Neural progenitor cell (in vitro differentiated cells): Measurements from ENCODE around the gene FGD4. TPM values are rescaled to one million over a fixed set of nuclear protein-coding genes. Genes with fewer than 3 reads are reported as not detected.

Source experiments
- DNase-seq: peaks from one replicate; pipeline ENCODE4 v3.0.0-alpha.2; 2016; ENCODE audit warnings: low spot score
- H2AFZ ChIP-seq: fragments of 200-600 bp; sonication (generic); replicated peaks from 2 replicates; pipeline ENCODE4 v1.6.1; 2016; ENCODE audit warnings: antibody characterized with exemption
- H3F3A ChIP-seq: fragments of 200-600 bp; sonication (generic); 2 replicates; pipeline ENCODE4 v1.6.1; 2016; ENCODE audit warnings: antibody characterized with exemption, low read depth
- H3K27ac ChIP-seq: fragments of 200-600 bp; sonication (generic); 2 replicates; pipeline ENCODE4 v1.5.1; 2016; ENCODE audit warnings: mild to moderate bottlenecking
- H3K27me3 ChIP-seq: fragments of 200-600 bp; sonication (generic); 2 replicates; pipeline ENCODE4 v1.6.1; 2016; ENCODE audit warnings: mild to moderate bottlenecking, moderate library complexity
- H3K36me3 ChIP-seq: fragments of 200-600 bp; sonication (generic); 2 replicates; pipeline ENCODE4 v1.5.1; 2016
- H3K4me1 ChIP-seq: fragments of 200-600 bp; sonication (generic); 2 replicates; pipeline ENCODE4 v1.6.1; 2016; ENCODE audit warnings: mixed run types
- H3K4me2 ChIP-seq: fragments of 200-600 bp; sonication (generic); 2 replicates; pipeline ENCODE4 v1.6.1; 2016
- H3K4me3 ChIP-seq: fragments of 200-600 bp; sonication (generic); 2 replicates; pipeline ENCODE4 v1.5.1; 2016
- H3K79me2 ChIP-seq: fragments of 200-600 bp; sonication (generic); 2 replicates; pipeline ENCODE4 v1.6.1; 2016; ENCODE audit warnings: low read depth
- H3K9ac ChIP-seq: fragments of 200-600 bp; sonication (generic); 2 replicates; pipeline ENCODE4 v1.6.1; 2016
- H3K9me3 ChIP-seq: fragments of 200-600 bp; sonication (generic); 2 replicates; pipeline ENCODE4 v1.5.1; 2016; ENCODE audit warnings: low read depth
- H4K20me1 ChIP-seq: fragments of 200-600 bp; sonication (generic); 2 replicates; pipeline ENCODE4 v1.6.1; 2016; ENCODE audit warnings: low read depth
- H3K27ac Mint-ChIP-seq: 3 replicates; pipeline ENCODE4 v1.8.0; 2021; ENCODE audit warnings: mixed read lengths
- H3K27me3 Mint-ChIP-seq: 2 replicates; pipeline ENCODE4 v1.8.0; 2022; ENCODE audit warnings: low read depth, mild to moderate bottlenecking, inconsistent platforms, moderate library complexity, mixed read lengths; ENCODE audit not compliant: insufficient read depth
- H3K36me3 Mint-ChIP-seq: 3 replicates; pipeline ENCODE4 v1.8.0; 2021; ENCODE audit warnings: mixed read lengths
- H3K4me1 Mint-ChIP-seq: 3 replicates; pipeline ENCODE4 v1.8.0; 2021; ENCODE audit warnings: mixed read lengths
- H3K4me3 Mint-ChIP-seq: 3 replicates; pipeline ENCODE4 v1.8.0; 2021; ENCODE audit warnings: mild to moderate bottlenecking, moderate library complexity, mixed read lengths
- H3K9me3 Mint-ChIP-seq: 3 replicates; pipeline ENCODE4 v1.8.0; 2020; ENCODE audit warnings: mixed read lengths
- CTCF ChIP-seq: fragments of 200-600 bp; sonication (generic); IDR thresholded peaks from 2 replicates; pipeline ENCODE4 v1.5.1; 2017; ENCODE audit warnings: antibody characterized with exemption, mild to moderate bottlenecking
- EZH2 ChIP-seq: fragments of 200-600 bp; sonication (generic); IDR thresholded peaks from 2 replicates; pipeline ENCODE4 v1.6.1; 2017; ENCODE audit warnings: antibody characterized with exemption, mild to moderate bottlenecking, moderate library complexity
- EZH2phosphoT487 ChIP-seq: fragments of 200-600 bp; sonication (generic); IDR thresholded peaks from 2 replicates; pipeline ENCODE4 v1.6.1; 2017; ENCODE audit warnings: antibody characterized with exemption
- total RNA-seq: library from RNA; depleted of rRNA; stranded (reverse); fragments of >200 nt; gene quantifications from 2 replicates; pipeline ENCODE4 v1.2.3, GENCODE V29; 2015; ENCODE audit warnings: low replicate concordance

The FGD4 gene
- total RNA-seq, 1 donor from 2014 or later, result 41.4 TPM

DNA sequence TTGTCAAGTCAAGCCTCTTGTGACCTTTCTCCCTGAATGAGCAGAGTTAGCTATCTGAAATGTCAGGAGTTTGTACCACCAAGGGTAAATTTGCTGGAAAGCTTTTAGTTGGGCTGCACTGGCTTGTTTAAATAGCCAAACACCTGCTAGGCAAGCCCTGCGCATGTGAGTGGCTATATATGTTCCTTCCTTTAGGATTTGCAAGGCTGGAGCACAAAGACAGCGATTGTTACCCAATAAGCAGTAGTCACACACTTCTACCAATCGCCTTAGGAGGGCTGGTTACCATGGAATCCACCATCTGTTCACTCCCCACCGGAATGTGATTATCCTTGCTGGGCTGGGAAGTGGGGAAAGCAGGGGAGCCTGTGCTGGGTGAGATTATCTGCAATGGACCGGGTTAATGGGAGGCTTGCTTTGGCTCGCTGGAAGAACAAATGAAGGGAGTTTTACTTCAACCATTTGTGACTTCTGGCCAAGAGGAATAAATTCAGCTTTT is 102.5 kb downstream of the FGD4 start:
- Histone ChIP-seq H2AFZ (peak overlapping the region; percentile 1), H3K79me2 (peaks cover 88% of the 10 kb centered on the region), H3K9me3 (no peaks in the 10 kb centered on the region), H3K36me3 (no peaks in the 10 kb centered on the region), H3K4me2 (peak overlapping the region; percentile 93), H3K9ac (peak overlapping the region; percentile 42), H3K4me1 (peaks cover 64% of the 10 kb centered on the region), H3F3A (peaks cover 33% of the 10 kb centered on the region), H3K27ac (peak overlapping the region; percentile 92), H3K4me3 (peak overlapping the region; percentile 61), H4K20me1 (peaks cover 36% of the 10 kb centered on the region), H3K27me3 (no peaks in the 10 kb centered on the region)
- Mint-ChIP-seq H3K4me3 (peak overlapping the region; percentile 92), H3K27me3 (peaks cover 3% of the 10 kb centered on the region), H3K4me1 (peaks cover 42% of the 10 kb centered on the region), H3K9me3 (no peaks in the 10 kb centered on the region), H3K36me3 (no peaks in the 10 kb centered on the region), H3K27ac (peak overlapping the region; percentile 98)
- DNase-seq, result peak; percentile 98
- TF ChIP-seq CTCF (no peak), EZH2phosphoT487 (no peak), EZH2 (no peak)

DNA sequence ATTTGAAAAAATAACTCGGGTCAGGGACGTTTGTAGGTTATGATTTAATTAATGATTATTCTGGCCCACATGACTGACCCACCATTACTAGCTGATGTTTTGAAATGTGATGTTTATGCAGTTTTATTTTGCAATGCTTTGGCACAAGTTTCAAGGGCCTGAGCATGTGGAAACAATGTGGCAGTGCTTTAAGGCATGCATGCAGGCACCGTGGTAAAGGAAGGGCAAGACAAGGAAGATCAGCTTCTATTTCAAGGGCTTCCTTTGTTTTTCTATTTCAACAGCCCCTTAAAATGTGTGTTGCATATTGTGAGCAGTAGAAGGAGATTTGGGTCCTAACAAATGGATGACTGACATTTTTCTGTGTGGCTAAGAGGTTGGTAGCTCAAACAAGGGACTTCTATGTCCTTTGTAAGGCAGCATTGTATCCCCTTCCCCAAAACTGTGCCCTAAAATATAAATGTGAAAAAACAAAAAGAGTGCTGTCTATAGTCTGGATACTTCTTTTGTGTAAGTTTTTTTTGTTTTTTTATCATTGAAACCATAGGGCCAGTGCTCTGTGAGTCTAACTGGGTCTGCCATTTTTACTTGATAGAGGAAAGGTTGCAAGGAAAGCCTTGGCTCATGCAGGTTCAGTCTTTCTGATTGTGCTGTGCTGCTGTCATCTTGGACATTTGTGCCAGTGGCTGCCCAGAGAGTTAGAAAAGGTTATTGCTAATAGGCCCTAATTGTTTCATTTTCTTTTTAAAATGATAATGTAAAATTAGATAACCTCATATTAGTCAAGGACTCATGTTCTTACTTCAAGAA is 103.5 kb downstream of the FGD4 start:
- H3K79me2 ChIP-seq, result peaks cover 88% of the 10 kb centered on the region
- peak overlapping the region; percentile 1 for H2AFZ ChIP-seq
- H3K4me2 ChIP-seq, result peak overlapping the region; percentile 93
- H3K4me3 Mint-ChIP-seq, result peak overlapping the region; percentile 92
- no peaks in the 10 kb centered on the region for H3K27me3 ChIP-seq
- H3K9ac ChIP-seq, result peak overlapping the region; percentile 42
- peak; percentile 20 for DNase-seq
- H4K20me1 ChIP-seq, result peaks cover 45% of the 10 kb centered on the region
- H3F3A ChIP-seq, result peaks cover 39% of the 10 kb centered on the region
- H3K27me3 Mint-ChIP-seq, result peaks cover 3% of the 10 kb centered on the region
- H3K27ac ChIP-seq, result peak overlapping the region; percentile 87
- peaks cover 47% of the 10 kb centered on the region for H3K4me1 Mint-ChIP-seq
- no peaks in the 10 kb centered on the region for H3K9me3 Mint-ChIP-seq
- H3K36me3 Mint-ChIP-seq, result no peaks in the 10 kb centered on the region
- TF ChIP-seq CTCF (no peak), EZH2phosphoT487 (no peak), EZH2 (no peak)
- H3K4me1 ChIP-seq, result peaks cover 61% of the 10 kb centered on the region
- H3K4me3 ChIP-seq, result peak overlapping the region; percentile 61
- H3K27ac Mint-ChIP-seq, result peak overlapping the region; percentile 98
- no peaks in the 10 kb centered on the region for H3K36me3 ChIP-seq
- H3K9me3 ChIP-seq, result no peaks in the 10 kb centered on the region

GRCh38 chr12:32503730-32504129 is 104.4 kb downstream of the FGD4 start:
- Histone ChIP-seq H3F3A (peaks cover 39% of the 10 kb centered on the region), H3K4me3 (peak overlapping the region; percentile 61), H2AFZ (no peak overlapping the region), H3K79me2 (peaks cover 89% of the 10 kb centered on the region), H3K9ac (peak overlapping the region; percentile 42), H3K27ac (no peak overlapping the region), H3K9me3 (no peaks in the 10 kb centered on the region), H3K27me3 (no peaks in the 10 kb centered on the region), H3K4me1 (peaks cover 70% of the 10 kb centered on the region), H3K4me2 (peak overlapping the region; percentile 93), H4K20me1 (peaks cover 53% of the 10 kb centered on the region), H3K36me3 (no peaks in the 10 kb centered on the region)
- no peak for DNase-seq
- peak overlapping the region; percentile 74 for H3K27ac Mint-ChIP-seq
- H3K4me3 Mint-ChIP-seq, result peak overlapping the region; percentile 92
- peaks cover 55% of the 10 kb centered on the region for H3K4me1 Mint-ChIP-seq
- H3K36me3 Mint-ChIP-seq, result no peaks in the 10 kb centered on the region
- no peaks in the 10 kb centered on the region for H3K9me3 Mint-ChIP-seq
- TF ChIP-seq EZH2, result no peak
- TF ChIP-seq EZH2phosphoT487, result no peak
- no peak for TF ChIP-seq CTCF
- peaks cover 3% of the 10 kb centered on the region for H3K27me3 Mint-ChIP-seq
